Measurements from ENCODE around the gene KIN. TPM values are rescaled to one million over a fixed set of nuclear protein-coding genes. Genes with fewer than 3 reads are reported as not detected.

The KIN gene
- total RNA-seq, 1 donor from 2014 or later: 15.3 TPM

DNA sequence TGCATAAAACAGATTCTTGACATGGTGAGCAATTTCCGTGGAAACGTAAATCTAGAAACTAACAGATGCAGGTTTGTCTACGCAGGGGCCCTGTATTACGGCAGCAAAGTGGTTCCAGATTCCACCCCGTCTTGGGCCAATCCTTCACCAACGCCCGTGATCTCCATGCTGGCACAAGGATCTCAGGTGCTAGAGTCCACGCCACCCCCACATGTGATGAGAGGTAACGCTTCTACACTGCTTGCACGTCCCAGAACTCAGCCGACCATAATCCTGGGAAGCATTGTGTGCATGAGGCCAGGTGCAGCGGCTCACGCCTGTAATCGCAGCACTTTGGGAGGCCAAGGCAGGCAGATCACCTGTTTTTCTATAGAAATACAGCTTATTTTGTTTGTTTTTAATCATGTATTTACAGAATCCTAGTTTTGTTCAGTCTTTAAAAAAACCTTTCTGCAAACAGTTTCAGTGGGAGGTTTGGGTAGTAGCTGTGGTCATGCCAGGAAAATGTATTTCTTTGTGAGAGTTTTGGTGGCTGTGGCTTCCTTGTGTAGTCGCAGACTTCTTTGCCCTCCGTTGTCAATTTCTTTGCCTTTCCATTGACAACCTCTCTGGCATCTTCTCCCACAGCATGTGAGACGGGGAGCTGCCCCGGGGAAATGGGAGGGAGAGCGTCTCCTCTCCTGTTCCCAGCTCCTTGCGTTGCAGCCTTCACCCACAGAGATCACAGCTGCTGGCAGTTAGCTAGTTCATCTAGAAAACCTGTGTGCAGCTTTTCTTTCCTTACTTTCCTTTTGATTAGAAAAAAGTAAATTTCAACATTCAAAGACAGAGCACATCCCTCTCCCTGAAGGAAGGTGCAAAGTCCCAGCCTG, 49.0 kb downstream of the KIN start:
- H3K27ac Mint-ChIP-seq: no peak overlapping the region

DNA sequence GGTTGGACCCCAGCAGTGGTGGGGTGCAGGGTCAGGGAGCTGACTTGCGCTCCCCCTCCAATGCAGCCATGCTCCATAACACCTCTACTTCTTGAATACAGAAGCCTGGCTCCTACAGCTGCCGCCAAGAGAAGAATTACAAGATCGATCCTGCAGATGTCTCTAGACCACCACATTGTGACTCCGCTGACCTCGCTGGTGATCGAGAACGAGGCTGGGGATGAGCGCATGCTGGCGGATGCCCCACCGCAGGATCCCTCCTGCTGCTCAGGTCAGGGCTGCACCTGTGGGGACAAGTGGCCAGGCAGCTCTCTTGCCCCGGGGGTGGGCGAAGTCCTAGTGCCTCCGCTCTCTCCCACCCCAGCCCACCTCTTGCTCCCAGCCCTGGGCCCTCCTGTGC, 53.0 kb downstream of the KIN start:
- no peak overlapping the region for H3K27ac Mint-ChIP-seq
- H3K27me3 Mint-ChIP-seq: no peaks in the 10 kb centered on the region
- no peak for DNase-seq (ENCODE audit: low spot score, unreplicated experiment)
- TF ChIP-seq, protein P1, sequence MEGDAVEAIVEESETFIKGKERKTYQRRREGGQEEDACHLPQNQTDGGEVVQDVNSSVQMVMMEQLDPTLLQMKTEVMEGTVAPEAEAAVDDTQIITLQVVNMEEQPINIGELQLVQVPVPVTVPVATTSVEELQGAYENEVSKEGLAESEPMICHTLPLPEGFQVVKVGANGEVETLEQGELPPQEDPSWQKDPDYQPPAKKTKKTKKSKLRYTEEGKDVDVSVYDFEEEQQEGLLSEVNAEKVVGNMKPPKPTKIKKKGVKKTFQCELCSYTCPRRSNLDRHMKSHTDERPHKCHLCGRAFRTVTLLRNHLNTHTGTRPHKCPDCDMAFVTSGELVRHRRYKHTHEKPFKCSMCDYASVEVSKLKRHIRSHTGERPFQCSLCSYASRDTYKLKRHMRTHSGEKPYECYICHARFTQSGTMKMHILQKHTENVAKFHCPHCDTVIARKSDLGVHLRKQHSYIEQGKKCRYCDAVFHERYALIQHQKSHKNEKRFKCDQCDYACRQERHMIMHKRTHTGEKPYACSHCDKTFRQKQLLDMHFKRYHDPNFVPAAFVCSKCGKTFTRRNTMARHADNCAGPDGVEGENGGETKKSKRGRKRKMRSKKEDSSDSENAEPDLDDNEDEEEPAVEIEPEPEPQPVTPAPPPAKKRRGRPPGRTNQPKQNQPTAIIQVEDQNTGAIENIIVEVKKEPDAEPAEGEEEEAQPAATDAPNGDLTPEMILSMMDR (IDR thresholded peaks at IDR 0.05; ENCODE audit: unreplicated experiment): no peak
- H3K4me1 Mint-ChIP-seq (ENCODE audit: low read depth): no peaks in the 10 kb centered on the region
- H3K36me3 Mint-ChIP-seq (ENCODE audit: insufficient read depth): peaks cover 1% of the 10 kb centered on the region
- no peaks in the 10 kb centered on the region for H3K9me3 Mint-ChIP-seq (ENCODE audit: low read depth)
- H3K4me3 Mint-ChIP-seq (ENCODE audit: low read depth): no peak overlapping the region

More for the DNA sequence above, 49.0 kb downstream of the KIN start:
- TF ChIP-seq, protein P1 (IDR thresholded peaks at IDR 0.05; ENCODE audit: unreplicated experiment): no peak
- Mint-ChIP-seq H3K4me3 (ENCODE audit: low read depth) (no peak overlapping the region), H3K36me3 (ENCODE audit: insufficient read depth) (no peaks in the 10 kb centered on the region), H3K27me3 (no peaks in the 10 kb centered on the region), H3K9me3 (ENCODE audit: low read depth) (no peaks in the 10 kb centered on the region), H3K4me1 (ENCODE audit: low read depth) (no peaks in the 10 kb centered on the region)
- no peak for DNase-seq (ENCODE audit: low spot score, unreplicated experiment)

DNA sequence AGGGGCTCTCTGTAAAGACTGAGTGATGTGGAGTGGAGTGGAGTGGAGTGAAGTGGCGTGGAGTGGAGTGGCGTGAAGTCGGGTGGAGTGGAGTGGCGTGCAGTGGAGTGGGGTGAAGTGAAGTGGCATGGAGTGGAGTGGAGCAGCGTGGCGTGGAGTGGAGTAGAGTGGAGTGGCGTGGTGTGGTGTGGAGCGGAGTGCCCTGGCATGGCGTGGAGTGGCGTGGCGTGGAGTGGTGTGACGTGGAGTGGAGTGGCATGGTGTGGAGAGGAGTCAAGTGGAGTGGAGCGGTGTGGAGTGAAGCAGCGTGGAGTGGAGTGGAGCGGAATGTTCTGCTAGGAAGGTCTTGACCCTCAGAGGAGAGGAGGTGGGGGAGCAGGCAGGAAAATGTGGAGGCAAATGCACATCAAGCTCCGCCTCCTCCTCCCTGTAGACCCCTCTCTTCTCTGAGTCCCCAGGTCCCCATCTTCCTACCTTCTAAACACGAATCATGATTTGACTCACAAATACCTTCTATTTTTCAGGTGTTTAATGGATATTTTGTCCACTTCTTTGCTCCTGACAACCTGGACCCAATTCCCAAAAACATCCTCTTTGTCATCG, 64.8 kb downstream of the KIN start:
- Mint-ChIP-seq H3K27ac (no peak overlapping the region), H3K4me1 (ENCODE audit: low read depth) (no peaks in the 10 kb centered on the region), H3K9me3 (ENCODE audit: low read depth) (no peaks in the 10 kb centered on the region), H3K27me3 (peaks cover 12% of the 10 kb centered on the region), H3K4me3 (ENCODE audit: low read depth) (no peak overlapping the region), H3K36me3 (ENCODE audit: insufficient read depth) (no peaks in the 10 kb centered on the region)
- TF ChIP-seq, protein P1 (IDR thresholded peaks at IDR 0.05; ENCODE audit: unreplicated experiment): no peak
- no peak for DNase-seq (ENCODE audit: low spot score, unreplicated experiment)

- no peak for DNase-seq (ENCODE audit: low spot score, unreplicated experiment)
- Mint-ChIP-seq H3K27ac (no peak overlapping the region), H3K4me1 (ENCODE audit: low read depth) (no peaks in the 10 kb centered on the region)
Measured at GRCh38 chr10:7720478-7720877, 67.3 kb downstream of the KIN start.

GRCh38 chr10:7718685-7719084, 69.1 kb downstream of the KIN start:
- H3K4me3 Mint-ChIP-seq (ENCODE audit: low read depth): no peak overlapping the region
- H3K4me1 Mint-ChIP-seq (ENCODE audit: low read depth): no peaks in the 10 kb centered on the region
- no peak overlapping the region for H3K27ac Mint-ChIP-seq
- peaks cover 1% of the 10 kb centered on the region for H3K36me3 Mint-ChIP-seq (ENCODE audit: insufficient read depth)
- DNase-seq (ENCODE audit: low spot score, unreplicated experiment): no peak
- peaks cover 10% of the 10 kb centered on the region for H3K27me3 Mint-ChIP-seq
- TF ChIP-seq, protein P1 (IDR thresholded peaks at IDR 0.05; ENCODE audit: unreplicated experiment): no peak
- no peaks in the 10 kb centered on the region for H3K9me3 Mint-ChIP-seq (ENCODE audit: low read depth)

More at GRCh38 chr10:7720478-7720877, 67.3 kb downstream of the KIN start:
- H3K4me3 Mint-ChIP-seq (ENCODE audit: low read depth): no peak overlapping the region
- H3K27me3 Mint-ChIP-seq: peaks cover 12% of the 10 kb centered on the region
- no peaks in the 10 kb centered on the region for H3K36me3 Mint-ChIP-seq (ENCODE audit: insufficient read depth)
- TF ChIP-seq, protein P1 (IDR thresholded peaks at IDR 0.05; ENCODE audit: unreplicated experiment): no peak
- H3K9me3 Mint-ChIP-seq (ENCODE audit: low read depth): no peaks in the 10 kb centered on the region
